Femur (tissue), 1 donor: ENCODE data around the gene TMEM114.
"Not testable (repeated sequence)": the region's sequence is repeated elsewhere in the genome, so short reads cannot be mapped to it uniquely, and the experiment has no call there.

ENCODE experiments used
- DNase-seq: peaks from one replicate; pipeline ENCODE4 v3.0.0-alpha.2; 2017

Gene TMEM114

GRCh38 chr16:8572919-8573724 lies 17.2 kb downstream of the TMEM114 start:
- DNase-seq = no peak

GRCh38 chr16:8572063-8572918 lies 18.0 kb downstream of the TMEM114 start:
- DNase-seq = no peak

GRCh38 chr16:8571061-8571596 lies 19.2 kb downstream of the TMEM114 start:
- no peak for DNase-seq

GRCh38 chr16:8570393-8570792 lies 19.9 kb downstream of the TMEM114 start:
- DNase-seq = not testable (repeated sequence)

GRCh38 chr16:8569650-8570346 lies 20.5 kb downstream of the TMEM114 start:
- no peak for DNase-seq

- DNase-seq = no peak
Observed at GRCh38 chr16:8568231-8568617, 22.1 kb downstream of the TMEM114 start.

GRCh38 chr16:8567355-8568230 lies 22.7 kb downstream of the TMEM114 start:
- peak; percentile 86 for DNase-seq

- DNase-seq = no peak
Observed at GRCh38 chr16:8565498-8565897, 24.8 kb downstream of the TMEM114 start.

- no peak for DNase-seq
Observed at GRCh38 chr16:8564934-8565345, 25.4 kb downstream of the TMEM114 start.

GRCh38 chr16:8563944-8564540 lies 26.3 kb downstream of the TMEM114 start:
- DNase-seq = not testable (repeated sequence)

GRCh38 chr16:8561496-8561895 lies 28.8 kb downstream of the TMEM114 start:
- DNase-seq = no peak

GRCh38 chr16:8555400-8555799 lies 34.9 kb downstream of the TMEM114 start:
- DNase-seq = no peak

- no peak for DNase-seq
Observed at GRCh38 chr16:8554881-8555280, 35.4 kb downstream of the TMEM114 start.

- no peak for DNase-seq
Observed at GRCh38 chr16:8554022-8554421, 36.3 kb downstream of the TMEM114 start.

GRCh38 chr16:8552487-8553221 lies 37.7 kb downstream of the TMEM114 start:
- no peak for DNase-seq

- DNase-seq = no peak
Observed at GRCh38 chr16:8551388-8552332, 38.7 kb downstream of the TMEM114 start.

GRCh38 chr16:8550728-8551387 lies 39.5 kb downstream of the TMEM114 start:
- no peak for DNase-seq

- no peak for DNase-seq
Observed at GRCh38 chr16:8549843-8550412, 40.4 kb downstream of the TMEM114 start.

GRCh38 chr16:8548166-8548565 lies 42.1 kb downstream of the TMEM114 start:
- DNase-seq = no peak
